Head of caudate nucleus (tissue), 42 donors: ENCODE measurements around the gene POPDC3.

Experiments
- DNase-seq, 42 donors: peaks; one replicate each; pipeline versions ENCODE4 v3.0.0 to v3.0.0-alpha.2; 2020 to 2021; ENCODE audit warnings: mixed read lengths in 7 of 42
- intact Hi-C: fragments of 100-400 bp; cut with DNase I; formaldehyde crosslinking; loops from one replicate; pipeline ENCODE4 v1.15.0; 2022

POPDC3 gene

DNA sequence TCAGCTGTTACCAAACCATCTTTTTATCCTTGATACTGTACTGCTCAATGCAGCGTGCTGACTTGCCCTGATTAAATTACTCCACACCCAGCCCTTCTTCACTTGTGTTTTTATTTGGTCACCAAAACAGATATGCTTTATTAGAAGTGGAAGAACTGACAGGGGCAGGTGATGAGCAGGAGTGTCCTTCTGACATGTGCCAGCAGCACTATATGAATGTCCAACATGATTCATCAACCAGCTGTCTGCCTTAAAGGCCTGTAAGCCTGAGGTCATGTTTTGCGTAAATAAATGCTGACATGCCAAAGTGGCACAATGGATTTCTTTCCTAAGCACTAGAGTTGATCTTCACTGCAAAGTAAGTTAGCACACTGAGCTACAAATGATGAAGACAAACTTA is 15.4 kb downstream of the POPDC3 start:
- intact Hi-C loops = no loop called here
- DNase-seq = peak in 2 of 42 donors; percentile 16 to 17

DNA sequence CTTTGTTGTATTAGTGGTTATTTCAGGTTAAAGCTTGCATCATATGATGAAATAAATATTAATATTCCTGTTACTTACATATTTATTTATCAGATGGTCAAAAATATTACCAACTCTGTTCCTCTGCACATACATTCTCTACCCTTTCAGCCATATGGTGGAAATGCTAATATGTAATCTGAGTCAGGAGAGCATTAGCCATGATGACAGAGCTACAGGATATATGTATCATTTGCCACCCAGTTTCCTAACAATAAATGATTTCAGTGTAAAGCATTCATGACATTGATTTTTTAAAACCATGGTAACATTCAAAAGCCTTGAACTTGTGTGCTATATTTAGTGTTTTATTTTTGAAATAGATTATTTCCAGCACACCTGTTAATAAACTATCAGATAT is 16.6 kb downstream of the POPDC3 start:
- intact Hi-C loops = no loop called here
- no peak for DNase-seq

DNA sequence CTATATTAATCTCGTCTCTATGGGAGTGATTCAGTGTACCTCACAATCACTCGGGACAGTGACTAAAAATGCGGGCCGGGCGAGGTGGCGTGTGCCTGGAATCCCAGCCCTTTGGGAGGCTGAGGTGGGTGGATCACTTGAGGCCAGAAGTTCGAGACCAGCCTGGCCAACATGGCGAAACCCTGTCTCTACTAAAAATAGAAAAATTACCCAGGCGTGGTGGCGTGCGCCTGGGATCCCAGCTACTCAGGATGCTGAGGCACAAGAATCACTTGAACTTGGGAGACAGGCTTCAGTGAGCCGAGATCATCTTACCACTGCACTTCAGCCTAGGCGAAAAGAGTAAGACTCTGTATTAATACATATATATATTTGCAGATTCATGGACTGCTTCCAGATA is 17.4 kb downstream of the POPDC3 start:
- intact Hi-C loops = no loop called here
- no peak for DNase-seq

DNA sequence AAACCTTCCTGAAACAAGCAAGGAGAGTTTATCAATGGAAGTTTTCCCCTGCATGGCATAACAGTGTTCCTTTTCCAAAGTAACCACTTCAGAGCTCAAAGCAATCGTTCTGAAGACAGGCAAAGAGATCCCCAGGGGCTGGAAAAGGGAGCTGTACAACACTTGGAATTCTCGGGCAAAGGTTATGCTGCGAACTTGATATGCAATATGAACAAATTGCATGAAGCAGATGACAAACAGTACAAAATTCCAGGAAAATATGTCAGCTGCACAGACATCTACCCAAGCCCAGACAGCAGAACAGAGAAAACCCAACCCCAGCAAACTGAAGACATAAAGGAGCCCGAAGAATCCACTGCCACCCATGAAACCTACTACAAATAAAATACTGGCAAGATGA is 18.4 kb downstream of the POPDC3 start:
- intact Hi-C loops = no loop called here
- DNase-seq = no peak

DNA sequence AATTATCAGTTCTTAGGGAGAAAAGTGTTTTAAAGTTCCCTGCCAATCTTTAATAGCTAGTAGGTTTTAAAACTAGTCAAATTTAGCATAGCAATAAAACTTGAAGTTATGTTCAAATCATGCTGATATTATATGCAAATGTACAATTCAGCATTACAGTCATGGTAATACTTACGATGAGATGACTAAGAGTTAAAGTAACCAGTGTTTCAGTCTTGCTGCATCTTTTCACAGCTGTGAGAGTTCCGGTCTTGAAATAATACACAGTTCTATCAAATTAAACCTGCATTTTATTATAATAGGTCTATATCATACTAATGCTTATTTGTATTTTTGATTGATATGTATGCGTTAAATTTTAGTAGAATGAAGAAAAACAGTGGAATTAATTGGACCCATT is 26.1 kb downstream of the POPDC3 start:
- intact Hi-C loops = no loop called here
- DNase-seq = no peak

DNA sequence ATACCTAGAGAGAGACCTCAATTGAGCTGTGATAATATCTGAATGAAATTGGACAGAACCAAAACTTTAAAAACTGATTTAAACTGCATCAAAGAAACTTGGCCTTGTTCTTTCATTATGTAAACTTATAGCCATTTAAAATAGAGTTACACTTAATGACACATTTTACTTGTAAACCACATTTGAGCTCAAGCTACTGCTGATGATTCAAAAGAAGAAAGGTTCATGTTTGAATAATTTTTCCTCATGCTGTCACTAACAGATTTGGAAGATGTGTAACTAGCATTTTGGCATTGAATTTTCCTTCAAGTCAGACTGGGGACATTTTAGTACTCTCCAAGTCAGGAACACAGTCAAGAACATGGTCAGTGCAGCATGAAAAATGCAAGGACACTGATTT is 26.9 kb downstream of the POPDC3 start:
- DNase-seq = no peak
- intact Hi-C loops = no loop called here

DNA sequence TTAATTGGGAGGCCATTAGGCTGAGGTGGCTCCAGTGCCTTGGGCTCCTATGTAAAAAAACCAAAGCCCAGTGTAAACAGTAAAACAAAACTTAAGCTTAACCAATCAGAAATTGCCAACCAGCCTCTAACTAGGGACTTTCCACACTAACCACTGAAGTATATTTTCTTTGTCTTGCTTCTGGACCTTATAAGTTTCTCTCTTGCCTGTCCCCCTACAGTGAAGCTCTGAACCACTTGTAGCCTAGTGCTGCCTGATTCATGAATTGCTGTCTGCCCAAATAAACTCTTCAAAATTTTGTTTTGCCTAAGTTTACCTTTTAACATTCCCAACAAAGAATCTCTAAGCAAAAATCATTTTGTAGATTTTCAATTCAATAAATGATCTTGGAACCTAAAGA is 28.2 kb downstream of the POPDC3 start:
- DNase-seq = no peak
- intact Hi-C loops = no loop called here

DNA sequence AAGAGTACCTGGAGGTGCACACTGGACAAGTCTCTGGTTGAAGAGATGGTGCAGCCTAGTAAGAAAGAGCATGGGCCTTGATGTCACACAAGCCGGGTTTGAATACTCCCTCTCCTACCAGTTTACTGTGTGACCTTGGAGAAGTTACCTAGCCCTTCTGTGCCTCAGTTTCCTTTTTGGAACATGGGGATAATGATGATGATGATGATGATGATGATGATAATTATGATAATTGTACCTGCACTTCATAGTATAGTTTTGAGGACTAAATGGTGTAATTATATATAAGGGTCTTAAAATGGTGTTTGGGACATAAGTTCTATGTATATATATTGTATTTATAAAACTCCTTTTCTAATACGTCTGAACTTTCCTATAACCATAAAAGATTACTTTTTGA is 41.7 kb downstream of the POPDC3 start:
- intact Hi-C loops = no loop called here
- no peak for DNase-seq

DNA sequence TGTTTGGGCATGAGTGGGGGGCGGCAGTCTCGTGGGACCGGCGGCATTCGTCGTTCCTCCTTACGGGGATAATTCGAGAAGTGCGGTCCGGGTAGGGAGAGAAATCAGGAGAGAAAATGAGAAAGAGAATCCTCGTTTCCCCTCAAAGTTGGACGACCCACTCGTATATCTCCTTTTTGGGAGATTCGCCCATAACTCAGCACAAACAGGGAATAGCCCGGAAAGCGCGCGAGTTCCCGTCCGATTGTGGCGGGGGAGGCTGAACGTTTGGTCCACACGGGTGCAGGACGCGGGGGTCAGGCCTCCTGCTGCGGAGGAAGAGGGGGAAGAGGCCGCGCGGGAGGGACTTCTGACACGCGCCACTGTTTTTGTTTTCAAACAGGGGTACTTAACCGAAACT is 42.4 kb downstream of the POPDC3 start:
- intact Hi-C loops = no loop called here
- DNase-seq = peak in 31 of 42 donors; percentile 8 to 65 (median 22)

DNA sequence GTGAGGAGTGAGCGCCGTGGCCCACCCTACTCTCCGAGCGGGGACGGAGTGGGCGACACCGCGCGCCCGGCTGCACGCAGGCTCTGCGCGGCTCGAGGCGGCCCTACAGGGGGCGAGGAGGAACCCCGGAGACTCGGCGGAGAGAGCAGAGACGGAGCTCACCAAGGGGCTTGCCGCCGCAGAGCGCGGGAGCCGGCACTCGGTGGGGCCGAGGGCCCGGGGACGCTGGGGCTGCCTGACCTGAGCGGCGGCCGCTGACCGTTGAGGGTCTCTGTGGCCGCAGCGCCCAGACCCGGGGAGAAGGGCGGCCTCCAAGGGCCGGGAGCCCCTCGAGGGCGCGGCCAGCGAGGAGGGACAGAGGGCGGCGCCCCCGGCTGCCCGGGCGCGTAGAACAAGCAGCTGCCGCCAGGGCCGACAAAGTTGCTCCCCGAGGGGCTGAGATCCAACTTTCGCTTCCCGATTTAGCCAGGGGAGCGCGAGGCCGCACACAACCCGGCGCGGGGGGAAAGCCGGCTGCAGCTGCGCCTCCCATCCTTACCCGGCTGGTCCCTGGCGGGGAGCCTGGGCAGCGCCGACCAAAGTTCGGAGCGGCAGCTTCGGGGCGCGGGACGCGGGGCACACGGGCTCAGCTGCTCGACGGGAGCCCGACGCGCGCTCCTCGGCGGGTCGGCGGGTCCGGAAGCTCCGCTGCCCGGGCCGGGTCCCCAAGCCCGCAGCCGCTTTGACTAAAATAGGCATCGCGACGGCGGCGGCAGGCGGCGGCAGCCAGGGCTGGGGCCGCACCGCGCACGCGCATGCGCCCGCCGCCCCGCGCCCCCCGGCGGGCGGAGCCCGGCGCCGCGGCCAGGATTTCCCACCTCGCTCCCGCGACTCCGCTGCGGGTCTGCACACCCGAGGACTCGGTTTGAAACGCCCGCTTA is 43.1 kb downstream of the POPDC3 start:
- intact Hi-C loops = no loop called here
- peak; percentile 25 to 82 (median 65) for DNase-seq

DNA sequence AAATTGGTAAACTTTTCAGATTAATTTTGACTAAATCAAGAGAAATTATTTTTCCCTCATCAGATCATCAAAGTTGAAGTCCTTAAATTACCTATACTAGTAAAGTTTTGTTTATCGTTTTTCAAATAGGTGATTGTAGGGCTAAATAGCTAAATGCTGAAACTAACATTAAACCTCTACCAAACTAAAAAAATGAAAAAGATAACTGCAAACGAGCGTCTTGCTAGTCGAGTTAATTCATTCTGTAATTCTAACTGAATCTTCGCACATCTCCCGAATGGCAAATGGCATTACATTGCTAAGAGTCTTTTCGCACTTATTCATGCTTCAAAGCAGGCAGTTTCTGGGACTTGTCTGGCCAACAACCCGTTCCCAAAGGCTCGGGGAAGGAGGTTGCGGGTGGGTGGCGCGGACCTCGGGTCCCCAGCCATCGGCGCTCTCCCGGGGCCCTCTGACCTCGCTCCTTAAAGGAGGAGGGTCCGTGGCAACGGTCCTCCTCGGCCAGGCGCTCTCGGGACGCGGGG is 43.8 kb downstream of the POPDC3 start:
- DNase-seq = peak in 14 of 42 donors; percentile 1 to 45 (median 16)
- intact Hi-C loops = no loop called here

DNA sequence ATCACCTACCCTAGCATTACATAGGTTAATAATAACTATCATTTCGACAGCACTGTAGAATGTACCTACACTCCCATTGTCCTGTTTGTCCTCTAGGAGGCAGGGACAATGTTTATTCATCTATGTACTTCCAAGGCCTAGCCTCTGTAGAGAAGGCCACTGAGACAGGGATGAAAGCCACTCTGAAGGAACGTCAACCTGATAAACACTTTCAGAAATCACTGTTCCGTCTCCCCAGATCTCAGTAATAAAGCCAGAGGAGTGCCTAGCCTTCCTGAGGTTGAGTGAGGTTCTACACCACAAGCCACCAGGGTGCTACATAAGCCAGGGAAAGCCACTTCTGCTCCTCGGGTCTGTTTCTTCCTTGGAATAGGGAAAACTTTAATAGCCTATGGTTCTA is 44.8 kb downstream of the POPDC3 start:
- intact Hi-C loops = no loop called here
- peak in 1 of 42 donors; percentile 11 for DNase-seq

DNA sequence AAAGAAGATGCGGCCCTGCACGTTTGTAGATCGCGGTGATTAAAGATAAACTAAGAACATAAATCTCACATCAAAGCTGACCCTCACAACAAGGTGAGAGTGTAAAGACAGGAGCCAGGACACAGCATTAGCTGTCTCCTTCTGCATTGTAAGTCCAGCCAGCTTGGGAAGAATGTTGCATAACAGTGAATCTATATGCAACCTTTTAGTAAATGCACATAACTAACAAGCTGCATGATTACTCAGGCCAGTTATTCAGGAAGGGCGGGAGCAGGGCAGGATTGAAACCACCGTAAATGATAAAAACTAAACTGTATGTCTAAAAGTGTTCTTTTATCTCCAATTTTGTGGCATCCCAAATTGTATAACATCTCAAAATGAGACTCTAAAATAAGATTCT is 57.1 kb downstream of the POPDC3 start:
- intact Hi-C loops = no loop called here

DNA sequence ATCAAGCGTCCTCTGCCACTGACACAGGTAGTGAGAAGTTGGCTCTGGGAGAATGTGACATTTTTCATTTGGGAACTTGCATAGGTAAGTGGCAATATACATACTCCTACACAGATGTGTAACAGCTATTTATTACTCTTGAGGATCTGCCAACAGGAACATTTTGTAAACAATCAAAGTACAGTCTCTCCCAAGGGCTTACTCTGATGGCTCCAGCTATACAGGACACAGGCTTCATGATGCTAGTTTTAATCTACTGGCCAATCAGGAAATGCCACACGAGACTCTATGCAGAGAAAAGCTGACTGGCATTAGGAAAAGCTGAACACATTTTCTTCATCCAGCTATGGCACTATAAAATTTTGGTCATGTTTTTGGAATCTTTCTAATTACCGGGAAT is 57.8 kb downstream of the POPDC3 start:
- DNase-seq = no peak
- intact Hi-C loops = no loop called here

More for the DNA sequence above, 57.1 kb downstream of the POPDC3 start:
- no peak for DNase-seq

DNA sequence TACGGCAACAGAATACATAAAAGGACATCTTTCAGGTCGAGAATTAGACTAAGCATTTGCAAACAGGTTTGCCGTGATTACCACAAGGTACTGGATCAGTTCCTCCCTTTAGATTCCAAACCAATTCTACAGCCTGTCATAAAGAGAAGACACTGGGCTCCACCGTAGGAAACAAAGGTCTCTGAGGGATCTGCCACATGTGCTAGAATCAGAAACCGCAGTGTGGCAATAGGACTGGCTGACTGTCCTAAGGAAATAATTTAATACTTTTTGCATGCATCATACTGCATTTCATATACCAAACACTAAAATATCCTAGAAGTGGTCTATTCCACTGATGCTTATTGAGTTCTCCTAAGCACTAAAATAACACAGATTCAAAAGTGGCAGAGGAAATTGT is 59.2 kb downstream of the POPDC3 start:
- DNase-seq = no peak
- intact Hi-C loops = no loop called here

DNA sequence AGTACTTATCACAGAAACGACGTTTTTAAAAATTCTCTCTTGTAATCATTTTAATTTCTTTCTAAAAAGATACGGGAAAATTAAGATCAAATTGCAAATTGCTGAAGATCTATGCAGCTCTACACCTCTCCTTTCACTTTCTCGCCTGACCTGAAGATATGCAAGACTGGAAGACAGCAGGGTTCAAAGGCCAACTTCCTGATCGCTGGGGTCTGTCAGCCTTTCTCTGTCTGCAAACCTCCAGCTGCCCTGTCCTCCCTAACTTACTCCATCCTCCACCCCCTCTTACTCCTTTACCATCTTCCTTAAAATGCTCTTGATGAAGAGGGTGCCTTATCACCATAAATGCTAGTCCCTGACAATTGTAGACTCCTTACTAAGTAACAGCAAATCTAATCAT is 63.7 kb downstream of the POPDC3 start:
- DNase-seq = no peak
- intact Hi-C loops = no loop called here

DNA sequence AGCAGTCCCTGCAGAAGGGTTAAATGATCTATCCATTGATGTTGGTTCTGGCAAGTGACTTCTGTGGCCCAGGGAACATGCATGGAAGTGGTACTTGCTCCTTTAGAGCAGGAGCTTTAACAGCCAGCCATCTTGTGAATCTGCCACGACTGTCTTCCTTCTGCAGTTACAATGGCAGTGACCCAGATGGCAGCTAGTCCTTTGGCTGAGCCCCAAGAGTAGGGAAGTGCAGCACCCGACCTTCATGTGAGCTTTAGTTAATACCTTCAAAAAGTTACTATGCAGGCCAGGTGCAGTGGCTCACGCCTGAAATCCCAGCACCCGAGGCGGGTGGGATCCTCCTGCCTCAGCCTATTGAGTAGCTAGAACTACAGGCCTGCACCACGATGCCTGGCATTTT is 66.4 kb downstream of the POPDC3 start:
- intact Hi-C loops = no loop called here

DNA sequence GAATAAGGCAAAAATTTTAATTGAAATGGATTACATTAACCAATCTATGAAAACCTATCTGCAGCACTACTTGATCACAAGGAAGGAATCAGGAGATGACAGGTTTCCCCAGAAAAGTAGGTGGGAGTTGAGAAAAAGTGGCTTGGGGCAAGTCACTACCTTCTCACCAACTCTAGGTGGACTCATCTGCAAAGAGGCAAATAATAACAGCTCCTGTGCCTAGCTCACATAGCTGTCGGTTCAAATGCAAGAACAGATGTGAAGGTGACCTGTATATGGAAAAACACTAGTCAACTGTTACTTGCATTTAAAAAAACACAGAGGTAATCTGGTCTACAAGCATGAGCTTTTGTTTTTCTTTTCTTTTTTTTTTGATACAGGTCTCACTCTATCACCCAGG is 67.2 kb downstream of the POPDC3 start:
- intact Hi-C loops = no loop called here
- no peak for DNase-seq

More for the DNA sequence above, 66.4 kb downstream of the POPDC3 start:
- no peak for DNase-seq

DNA sequence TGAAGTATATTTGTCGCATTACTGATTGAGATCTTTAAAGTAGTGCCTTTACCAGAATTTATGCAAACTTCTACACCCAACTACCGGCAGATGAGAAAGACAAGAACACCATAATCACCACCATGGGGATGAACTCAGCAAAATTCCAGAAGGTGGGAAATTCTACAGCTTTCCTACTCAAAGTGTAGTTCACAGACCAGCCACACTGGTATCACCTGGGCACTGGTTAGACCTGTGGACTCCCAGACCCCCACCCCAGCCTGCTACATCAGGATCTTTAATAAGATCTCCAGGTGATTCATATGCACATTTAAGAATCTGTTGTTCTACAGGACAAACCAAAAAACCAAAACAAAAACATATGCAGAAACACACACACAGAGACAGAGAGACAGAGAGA is 67.9 kb downstream of the POPDC3 start:
- intact Hi-C loops = no loop called here
- DNase-seq = no peak

DNA sequence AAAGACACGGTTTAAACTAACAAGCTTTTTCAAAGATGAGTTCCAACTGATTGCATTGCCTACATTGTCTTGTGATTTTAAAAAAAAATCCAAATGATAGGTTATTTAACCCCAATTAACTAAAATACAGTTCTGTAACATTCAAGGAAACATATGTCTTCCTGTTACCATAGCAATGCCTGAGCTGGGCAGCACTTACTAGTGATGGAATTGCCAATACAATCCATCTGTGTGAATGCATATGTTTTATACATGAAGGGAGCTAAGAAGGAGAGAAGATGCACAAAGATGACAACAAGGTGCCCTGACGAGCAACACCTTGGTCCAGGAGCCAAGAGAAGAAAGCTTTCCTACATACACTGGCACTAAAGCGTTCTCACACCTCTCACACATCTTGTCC is 68.7 kb downstream of the POPDC3 start:
- DNase-seq = no peak
- intact Hi-C loops = no loop called here
